Kidney glomerular epithelial cell (primary cell): ENCODE measurements around the gene NBEAL1.
A peak's percentile ranks its signal among the peaks of the same experiment; 100 is the strongest.
"Not testable (repeated sequence)": the region's sequence is repeated elsewhere in the genome, so short reads cannot be mapped to it uniquely, and the experiment has no call there.

Experiments
- DNase-seq: peaks from one replicate; lab custom pipeline; 2025; lab: John Stamatoyannopoulos, UW

Gene NBEAL1

DNA sequence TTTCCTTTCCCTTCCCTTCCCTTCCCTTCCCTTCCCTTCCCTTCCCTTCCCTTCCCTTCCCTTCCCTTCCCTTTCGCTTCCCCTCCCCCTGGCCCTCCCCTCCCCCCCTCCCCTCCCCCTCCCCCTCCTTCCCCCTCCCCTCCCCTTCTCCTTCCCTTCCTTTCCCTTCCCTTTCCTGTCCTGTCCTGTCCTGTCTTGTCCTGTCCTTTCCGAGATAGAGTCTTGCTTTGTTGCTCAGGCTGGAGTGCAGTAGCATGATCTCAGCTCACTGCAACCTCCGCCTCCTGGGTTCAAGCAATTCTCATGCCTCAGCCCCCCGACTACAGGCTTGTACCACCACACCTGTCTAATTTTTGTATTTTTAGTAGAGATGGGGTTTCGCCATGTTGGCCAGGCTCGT lies 24.5 kb downstream of the NBEAL1 start:
- not testable (repeated sequence) for DNase-seq

DNA sequence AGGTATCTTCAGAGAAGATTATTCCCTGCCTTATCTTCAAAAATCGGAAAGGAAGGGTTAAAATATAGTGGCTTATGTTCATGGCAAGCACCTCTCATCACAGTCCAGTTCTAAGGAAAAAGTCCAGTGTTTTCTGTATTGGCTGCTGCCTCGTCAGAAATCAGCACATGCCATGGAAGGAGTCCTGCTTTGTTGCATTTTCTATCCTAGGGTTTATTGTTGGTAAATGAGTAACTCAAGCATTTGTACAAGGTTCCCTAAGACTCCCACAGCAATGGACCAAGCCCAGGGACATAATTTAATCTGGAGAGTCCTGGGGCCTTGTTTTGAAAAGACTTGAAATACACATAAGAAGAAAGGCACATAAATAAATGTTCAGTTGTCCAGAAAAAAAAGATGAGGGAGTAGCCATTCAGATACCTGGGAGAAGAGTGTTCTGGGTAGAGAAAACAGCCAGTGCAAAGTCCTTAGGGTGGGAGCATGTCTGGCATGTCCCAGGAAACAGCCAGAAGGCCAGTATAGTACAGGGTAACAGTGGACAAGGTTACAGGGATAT lies 26.4 kb downstream of the NBEAL1 start:
- no peak for DNase-seq

DNA sequence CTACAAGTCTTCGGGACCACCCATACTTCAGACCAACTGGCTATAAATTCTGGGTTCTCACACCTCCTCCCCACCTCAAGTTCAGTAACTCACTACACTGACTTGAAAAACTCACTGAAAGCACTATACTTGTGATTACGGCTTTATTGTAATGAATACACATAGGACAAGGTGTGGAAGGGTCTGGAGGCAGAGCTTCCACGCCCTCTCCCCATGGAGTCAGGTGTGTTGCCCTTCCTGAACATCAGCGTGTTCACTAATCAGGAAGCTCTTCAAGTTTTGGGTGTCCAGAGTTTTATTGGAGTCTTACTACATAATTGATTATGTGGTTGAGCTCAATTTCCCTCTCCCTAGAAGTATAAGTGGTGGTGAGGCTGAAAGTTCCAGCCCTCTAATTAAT lies 27.5 kb downstream of the NBEAL1 start:
- no peak for DNase-seq

DNA sequence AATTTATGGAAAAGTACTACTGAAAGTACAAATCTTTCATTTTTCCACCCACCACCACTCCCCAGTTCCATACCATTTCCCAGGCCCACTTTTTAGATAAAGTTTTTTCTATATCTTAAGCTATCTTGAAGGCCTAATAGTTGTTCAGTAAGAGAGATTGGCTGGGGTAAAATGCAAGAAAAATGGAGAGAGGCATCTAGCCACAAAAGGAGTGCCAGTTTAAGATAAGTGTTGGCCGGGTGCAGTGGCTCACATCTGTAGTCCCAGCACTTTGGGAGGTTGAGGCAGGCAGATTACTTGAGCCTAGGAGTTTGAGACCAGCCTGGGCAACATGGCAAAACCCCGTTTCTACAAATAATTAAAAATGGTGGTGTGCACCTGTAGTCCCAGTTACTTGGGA lies 28.6 kb downstream of the NBEAL1 start:
- DNase-seq, result no peak

DNA sequence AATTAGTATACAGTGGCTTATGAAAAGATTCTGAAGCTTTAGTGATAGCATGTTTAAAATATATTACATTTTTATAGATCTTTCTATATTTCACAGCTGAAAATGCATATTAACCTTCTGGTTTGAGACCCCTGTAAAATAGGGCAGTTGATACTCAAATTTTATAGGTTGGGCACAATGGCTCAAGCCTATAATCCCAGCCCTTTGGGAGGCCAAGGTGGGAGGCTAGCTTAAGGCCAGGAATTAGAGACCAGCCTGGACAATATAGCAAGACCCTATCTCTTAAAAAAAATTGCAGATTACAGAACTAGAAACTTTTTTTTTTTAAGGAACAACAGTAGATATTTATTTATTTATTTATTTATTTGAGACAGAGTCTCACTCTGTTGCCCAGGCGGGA lies 31.2 kb downstream of the NBEAL1 start:
- DNase-seq, result no peak

DNA sequence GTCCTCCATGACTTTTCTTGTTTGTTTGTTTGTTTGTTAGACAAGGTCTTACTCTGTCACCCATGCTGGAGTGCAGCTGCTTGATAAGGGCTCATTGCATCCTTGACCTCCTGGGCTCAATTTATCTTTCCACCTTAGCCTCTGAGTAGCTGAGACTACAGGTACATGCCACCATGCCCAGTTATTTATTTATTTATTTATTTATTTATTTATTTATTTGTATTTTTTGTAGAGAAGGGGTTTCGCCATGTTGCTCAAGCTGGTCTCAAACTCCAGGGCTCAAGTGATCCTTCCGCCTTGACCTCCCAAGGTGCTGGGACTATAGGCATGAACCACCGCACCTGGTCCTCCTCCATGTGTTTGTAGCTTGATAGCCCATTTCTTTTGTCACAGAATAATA lies 37.9 kb downstream of the NBEAL1 start:
- DNase-seq, result no peak

GRCh38 chr2:203059567-203060240 lies 45.0 kb downstream of the NBEAL1 start:
- DNase-seq, result no peak

- DNase-seq, result peak; percentile 83
Observed at GRCh38 chr2:203061346-203061745, 46.7 kb downstream of the NBEAL1 start.

DNA sequence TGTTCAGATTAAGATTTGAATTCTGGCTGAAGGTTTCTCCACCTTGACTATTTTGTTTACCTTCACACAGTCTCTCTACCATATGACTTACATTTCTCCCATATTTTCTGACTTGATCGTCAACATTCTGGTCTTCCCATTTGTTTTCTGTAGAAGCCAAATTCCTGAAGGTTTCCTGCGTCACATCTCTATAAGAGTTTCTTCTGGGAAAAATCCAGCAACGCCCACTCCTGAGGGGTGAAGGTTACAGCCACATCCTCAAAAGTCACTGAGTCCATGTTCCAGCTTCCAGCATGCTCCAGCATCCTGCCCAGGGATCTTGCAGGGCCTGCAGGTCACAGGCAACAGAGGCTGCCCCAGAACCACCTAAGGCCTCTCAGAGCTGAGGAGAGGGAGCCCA lies 47.5 kb downstream of the NBEAL1 start:
- no peak for DNase-seq

DNA sequence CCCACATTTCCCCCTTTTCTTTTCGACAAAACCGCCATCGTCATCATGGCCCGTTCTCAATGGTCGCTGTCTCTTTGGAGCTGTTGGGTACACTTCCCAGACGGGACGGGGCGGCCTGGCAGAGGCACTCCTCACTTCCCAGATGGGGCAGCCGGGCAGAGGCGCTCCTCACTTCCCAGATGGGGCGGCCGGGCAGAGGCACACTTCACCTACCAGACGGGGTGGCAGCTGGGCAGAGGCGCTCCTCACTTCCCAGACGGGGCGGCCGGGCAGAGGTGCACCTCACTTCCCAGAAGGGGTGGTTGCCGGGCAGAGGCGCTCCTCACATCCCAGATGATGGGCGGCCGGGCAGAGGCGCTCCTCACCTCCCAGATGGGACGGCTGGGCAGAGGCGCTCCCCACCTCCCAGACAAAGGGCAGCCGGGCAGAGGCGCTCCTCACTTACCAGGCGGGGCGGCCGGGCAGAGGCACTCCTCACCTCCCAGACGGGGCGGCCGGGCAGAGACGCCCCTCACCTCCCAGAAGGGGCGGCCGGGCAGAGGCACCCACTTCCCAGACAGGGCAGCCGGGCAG lies 51.9 kb downstream of the NBEAL1 start:
- not testable (repeated sequence) for DNase-seq

DNA sequence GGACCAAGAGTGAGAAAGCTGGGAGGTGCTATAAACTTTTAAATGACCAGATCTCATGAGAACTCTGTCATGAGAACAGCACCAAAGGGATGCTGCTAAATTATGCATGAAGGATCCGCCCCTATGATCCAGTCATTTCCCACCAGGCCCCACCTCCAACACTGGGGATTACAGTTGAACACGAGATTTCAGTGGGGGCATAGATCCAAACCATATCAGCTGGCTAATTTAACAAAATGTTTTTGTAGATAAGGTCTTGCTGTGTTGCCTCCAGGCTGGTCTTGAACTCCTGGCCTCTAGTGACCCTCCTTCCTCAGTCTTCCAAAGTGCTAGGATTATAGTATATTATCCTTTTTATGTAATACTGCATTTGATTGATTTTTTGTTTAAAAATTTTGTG lies 56.0 kb downstream of the NBEAL1 start:
- DNase-seq, result no peak

- no peak for DNase-seq
Observed at GRCh38 chr2:203071148-203071547, 56.5 kb downstream of the NBEAL1 start.

- DNase-seq, result no peak
Observed at GRCh38 chr2:203072371-203072770, 57.7 kb downstream of the NBEAL1 start.

GRCh38 chr2:203077451-203077850 lies 62.8 kb downstream of the NBEAL1 start:
- DNase-seq, result no peak

DNA sequence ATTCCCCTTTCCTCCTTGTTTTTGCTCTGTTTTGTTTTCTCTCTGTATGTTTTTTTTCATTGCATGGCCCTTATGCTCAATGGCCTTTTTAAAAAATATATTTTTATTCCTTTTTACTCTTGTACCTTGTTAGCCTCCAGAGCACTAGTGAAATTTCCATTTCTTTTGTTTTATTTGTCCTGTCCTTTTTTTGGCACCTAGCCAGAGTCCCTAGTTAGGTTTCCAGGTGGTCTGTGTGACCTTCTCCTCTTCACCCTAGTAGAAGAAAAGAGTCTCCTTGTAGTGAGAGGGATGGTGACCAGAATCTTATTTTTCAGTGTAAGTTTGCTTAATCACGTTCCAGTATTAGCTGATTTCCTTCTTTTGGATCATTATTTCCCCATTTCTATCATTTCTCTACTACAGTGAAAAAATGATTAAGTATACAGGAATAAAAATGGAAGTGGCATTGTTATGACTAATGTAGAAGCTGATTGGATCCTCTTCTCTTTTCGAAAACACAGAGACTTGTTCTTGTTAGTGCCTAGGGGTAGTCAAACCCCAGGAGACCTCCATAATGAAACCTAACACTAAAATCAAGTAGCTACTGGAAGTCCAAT lies 65.9 kb downstream of the NBEAL1 start:
- DNase-seq, result no peak

- DNase-seq, result no peak
Observed at GRCh38 chr2:203083328-203083727, 68.7 kb downstream of the NBEAL1 start.

DNA sequence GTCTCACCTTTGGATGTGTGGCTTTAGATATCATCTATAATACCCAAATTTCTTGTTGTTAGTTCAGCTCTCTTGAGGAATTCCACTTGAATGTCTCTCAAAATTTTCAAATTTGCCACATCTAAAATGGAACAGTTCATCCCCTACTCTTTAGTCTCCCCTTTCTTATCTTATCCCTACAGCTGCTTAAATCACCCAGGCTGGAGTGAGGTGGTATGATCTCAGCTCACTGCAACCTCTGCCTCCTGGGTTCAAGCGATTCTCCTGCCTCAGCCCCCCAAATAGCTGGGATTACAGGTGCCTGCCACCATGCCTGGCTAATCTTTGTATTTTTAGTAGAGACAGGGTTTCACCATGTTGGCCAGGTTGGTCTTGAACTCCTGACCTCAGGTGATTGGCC lies 71.7 kb downstream of the NBEAL1 start:
- DNase-seq, result not testable (repeated sequence)

DNA sequence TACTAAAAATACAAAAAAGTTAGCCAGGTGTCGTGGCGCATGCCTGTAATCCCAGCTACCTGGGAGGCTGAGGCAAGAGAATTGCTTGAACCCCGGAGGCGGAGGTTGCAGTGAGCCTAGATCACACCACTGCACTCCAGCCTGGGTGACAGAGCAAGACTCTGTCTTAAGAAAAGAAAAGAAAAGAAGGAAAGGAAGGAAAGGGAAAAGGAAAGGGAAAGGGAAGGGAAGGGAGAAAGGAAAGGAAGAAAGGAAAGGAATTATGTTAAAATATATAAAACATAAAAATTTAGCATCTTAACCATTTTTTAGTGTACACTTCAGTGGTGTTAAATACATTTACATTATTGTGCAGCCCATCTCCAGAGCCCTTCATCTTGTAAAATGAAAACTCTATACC lies 76.0 kb downstream of the NBEAL1 start:
- DNase-seq, result not testable (repeated sequence)

DNA sequence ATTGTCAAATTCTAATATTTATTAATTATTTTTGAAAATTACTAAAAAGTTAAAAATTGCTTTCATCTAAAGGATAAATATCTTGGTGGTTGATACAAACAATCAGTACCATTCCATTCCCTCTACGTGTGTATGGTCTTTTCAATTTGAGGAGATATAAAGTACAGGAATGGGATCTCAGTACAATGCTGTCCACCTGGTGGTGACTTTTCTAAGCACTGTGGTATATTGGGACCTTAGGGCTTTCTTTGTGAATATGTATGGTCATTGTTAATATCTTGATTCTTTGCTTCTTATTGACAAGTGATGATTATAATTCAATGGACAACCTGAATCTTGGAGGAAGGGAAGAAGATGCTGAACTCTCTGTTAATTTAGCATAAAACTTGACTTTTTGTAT lies 83.1 kb downstream of the NBEAL1 start:
- DNase-seq, result no peak

GRCh38 chr2:203102357-203102756 lies 87.7 kb downstream of the NBEAL1 start:
- DNase-seq, result not testable (repeated sequence)

DNA sequence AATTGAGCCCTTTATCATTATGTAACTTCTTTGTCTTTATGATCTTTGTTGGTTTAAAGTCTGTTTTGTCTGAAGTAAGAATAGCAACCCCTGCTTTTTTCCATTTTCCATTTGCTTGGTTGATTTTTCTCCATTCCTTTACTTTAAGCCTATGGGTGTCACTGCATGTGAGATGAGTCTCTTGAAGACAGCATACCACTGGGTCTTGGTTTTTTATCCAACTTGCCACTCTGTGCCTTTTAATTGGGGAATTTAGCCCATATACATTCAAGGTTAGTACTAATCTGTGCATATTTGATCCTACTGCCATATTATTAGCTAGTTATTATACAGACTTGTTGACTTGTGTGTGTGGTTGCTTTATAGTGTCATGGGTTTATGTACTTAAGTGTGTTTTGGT lies 89.6 kb downstream of the NBEAL1 start:
- DNase-seq, result no peak

- no peak for DNase-seq
Observed at GRCh38 chr2:203105996-203106395, 91.3 kb downstream of the NBEAL1 start.

DNA sequence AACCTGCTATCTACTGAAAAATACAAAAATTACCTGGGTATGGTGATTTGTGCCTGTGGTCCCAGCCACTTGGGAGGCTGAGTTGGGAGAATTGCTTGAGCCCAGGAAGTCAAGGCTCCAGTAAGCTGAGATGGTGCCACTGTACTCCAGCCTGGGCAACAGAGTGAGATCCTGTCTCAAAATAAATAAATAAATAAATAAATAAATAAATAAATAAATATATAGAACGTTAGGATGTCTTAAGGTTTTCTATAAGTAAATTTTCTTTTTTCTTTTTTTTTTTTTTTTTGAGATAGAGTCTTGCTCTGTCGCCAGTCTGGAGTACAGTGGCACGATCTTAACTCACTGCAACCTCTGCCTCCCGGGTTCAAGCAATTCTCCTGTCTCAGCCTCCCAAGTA lies 95.8 kb downstream of the NBEAL1 start:
- not testable (repeated sequence) for DNase-seq
